Aorta (tissue), 5 donors: ENCODE results near the gene ADAR. TPM values are rescaled to one million over a fixed set of nuclear protein-coding genes. Genes with fewer than 3 reads are reported as not detected.

Experiments
- ATAC-seq: fragments of 200-7000 bp; cut with Tn5 transposase; one replicate; pipeline ENCODE4 v1.9.1; 2022; ENCODE audit warnings: moderate library complexity; ENCODE audit not compliant: low FRiP score
- DNase-seq, 2 donors: peaks; one replicate each; pipeline ENCODE4 v3.0.0-alpha.2; 2020
- H3K27ac ChIP-seq, 2 donors: one replicate each; pipeline ENCODE4 v1.5.1; 2013; ENCODE audit warnings: low read length in 2 of 2, mild to moderate bottlenecking in 2 of 2, moderate library complexity in 2 of 2, control low read depth in 1 of 2, inconsistent platforms in 1 of 2, low read depth in 1 of 2
- H3K27me3 ChIP-seq, 2 donors: one replicate each; pipeline ENCODE4 v1.6.1; 2013; ENCODE audit warnings: control low read depth in 1 of 2, low read length in 1 of 2, mild to moderate bottlenecking in 1 of 2, moderate library complexity in 1 of 2; ENCODE audit not compliant: insufficient read depth in 2 of 2, control insufficient read depth in 1 of 2
- H3K36me3 ChIP-seq, 2 donors: one replicate each; pipeline ENCODE4 v1.6.1; 2013; ENCODE audit warnings: control low read depth in 1 of 2, low read length in 1 of 2, mild to moderate bottlenecking in 1 of 2; ENCODE audit not compliant: insufficient read depth in 2 of 2, control insufficient read depth in 1 of 2
- H3K4me1 ChIP-seq, 2 donors: one replicate each; pipeline ENCODE4 v1.6.1; 2013; ENCODE audit warnings: low read length in 2 of 2, control low read depth in 1 of 2, mild to moderate bottlenecking in 1 of 2, moderate library complexity in 1 of 2; ENCODE audit not compliant: insufficient read depth in 2 of 2, control insufficient read depth in 1 of 2
- H3K4me3 ChIP-seq, 2 donors: one replicate each; pipeline ENCODE4 v1.5.1; 2013; ENCODE audit warnings: low read length in 2 of 2, control low read depth in 1 of 2, mild to moderate bottlenecking in 1 of 2
- H3K9me3 ChIP-seq: one replicate; pipeline ENCODE4 v1.6.1; 2013; ENCODE audit warnings: mild to moderate bottlenecking, low read length; ENCODE audit not compliant: control insufficient read depth
- whole genome bisulfite sequencing, 2 donors: extraction: QIAGEN DNeasy Blood & Tissue Kit; methylation state at CpG; one replicate each; pipeline ENCODE4 v1.1.7; 2013; 5-methylcytosine and 5-hydroxymethylcytosine counted together
- intact Hi-C, 2 donors: fragments of 100-400 bp; cut with DNase I; formaldehyde crosslinking; loops; one replicate each; pipeline versions ENCODE4 v1.14.2 to v1.15.0; 2022
- polyA plus RNA-seq, 2 donors: library from polyadenylated mRNA; stranded (reverse); fragments of 200-250 nt; gene quantifications; one replicate each; pipeline ENCODE4 v1.2.3, GENCODE V29; 2013
- total RNA-seq, 2 donors: library from RNA; stranded (reverse); fragmentation: NEBNext Ultra II Directional; extraction: Animal tissue kit (Norgen Biotek cat#: 25700); gene quantifications; one replicate each; pipeline ENCODE4 v1.2.1, GENCODE V29; 2021
- donor health status: healthy with polysubstance abuse.
- donor health status: Bipolar disorder and iron deficiency.
- donor health status: DM: no; HTN: no; CAD: no.
- donor health status: DM: no; HTN: no; CAD: no.
- donor health status: DM: yes; HTN: yes; CAD: no.

Gene ADAR
- total and polyA plus RNA-seq, 4 donors, result 22.9 to 138 (median 79.4) TPM

- no peak overlapping the region for H3K4me3 ChIP-seq
- ATAC-seq, result no peak
- peak in 1 of 2 donors; percentile 3 for DNase-seq
- no peaks in the 10 kb centered on the region for H3K27me3 ChIP-seq
- H3K9me3 ChIP-seq, result no peaks in the 10 kb centered on the region
- intact Hi-C loops, result no loop called here
- WGBS, 2 donors, result 77 to 82% methylated on average over 1 of the region's 1 CpG
- H3K4me1 ChIP-seq, result peaks cover 3 to 4% of the 10 kb centered on the region in 2 donors
- H3K27ac ChIP-seq, result no peak overlapping the region
- peaks cover 17 to 20% of the 10 kb centered on the region in 2 donors for H3K36me3 ChIP-seq
These were observed 12.4 kb downstream of the ADAR start for GRCh38 chr1:154595621-154596020.

- 75 to 77% methylated on average over 7 of the region's 7 CpGs for WGBS, 2 donors
- DNase-seq, result no peak
- no peak for ATAC-seq
- Histone ChIP-seq H3K4me3 (no peak overlapping the region), H3K27ac (no peak overlapping the region), H3K27me3 (no peaks in the 10 kb centered on the region), H3K4me1 (peaks cover 3 to 4% of the 10 kb centered on the region in 2 donors), H3K9me3 (no peaks in the 10 kb centered on the region), H3K36me3 (peaks cover 20 to 25% of the 10 kb centered on the region in 2 donors)
- intact Hi-C loops, result no loop called here
These were observed 13.2 kb downstream of the ADAR start for GRCh38 chr1:154594811-154595210.

GRCh38 chr1:154593390-154593789 lies 14.6 kb downstream of the ADAR start:
- H3K4me1 ChIP-seq, result no peaks in the 10 kb centered on the region
- no peaks in the 10 kb centered on the region for H3K9me3 ChIP-seq
- H3K36me3 ChIP-seq, result peaks cover 20 to 29% of the 10 kb centered on the region in 2 donors
- no peak overlapping the region for H3K4me3 ChIP-seq
- no peak for ATAC-seq
- intact Hi-C loops, result no loop called here
- H3K27me3 ChIP-seq, result no peaks in the 10 kb centered on the region
- no peak overlapping the region for H3K27ac ChIP-seq
- no peak for DNase-seq

GRCh38 chr1:154591206-154591605 lies 16.8 kb downstream of the ADAR start:
- DNase-seq (peak in 1 of 2 donors; percentile 28), ATAC-seq (no peak)
- H3K36me3 ChIP-seq, result peaks cover 13 to 24% of the 10 kb centered on the region in 2 donors
- H3K27me3 ChIP-seq, result no peaks in the 10 kb centered on the region
- H3K4me3 ChIP-seq, result no peak overlapping the region
- H3K4me1 ChIP-seq, result no peaks in the 10 kb centered on the region
- intact Hi-C loops, result no loop called here
- H3K27ac ChIP-seq, result no peak overlapping the region
- H3K9me3 ChIP-seq, result no peaks in the 10 kb centered on the region
- 95 to 96% methylated on average over 7 of the region's 7 CpGs for WGBS, 2 donors

GRCh38 chr1:154590756-154591155 lies 17.2 kb downstream of the ADAR start:
- intact Hi-C loops, result no loop called here
- Histone ChIP-seq H3K4me1 (no peaks in the 10 kb centered on the region), H3K27ac (no peak overlapping the region), H3K36me3 (peaks cover 15 to 25% of the 10 kb centered on the region in 2 donors), H3K4me3 (no peak overlapping the region), H3K9me3 (no peaks in the 10 kb centered on the region), H3K27me3 (no peaks in the 10 kb centered on the region)
- DNase-seq (peak in 1 of 2 donors; percentile 3), ATAC-seq (no peak)
- WGBS, 2 donors, result 71 to 75% methylated on average over 5 of the region's 5 CpGs

GRCh38 chr1:154589780-154590179 lies 18.2 kb downstream of the ADAR start:
- no peak for DNase-seq
- peaks cover 20 to 28% of the 10 kb centered on the region in 2 donors for H3K36me3 ChIP-seq

GRCh38 chr1:154586641-154587040 lies 21.3 kb downstream of the ADAR start:
- no peak for ATAC-seq
- intact Hi-C loops, result no loop called here
- Histone ChIP-seq H3K4me1 (no peaks in the 10 kb centered on the region), H3K36me3 (peaks cover 13 to 38% of the 10 kb centered on the region in 2 donors), H3K4me3 (no peak overlapping the region), H3K27me3 (no peaks in the 10 kb centered on the region), H3K27ac (no peak overlapping the region), H3K9me3 (no peaks in the 10 kb centered on the region)
- WGBS, 2 donors, result 90% methylated on average over 6 of the region's 6 CpGs
- DNase-seq, result no peak

More at GRCh38 chr1:154589780-154590179, 18.2 kb downstream of the ADAR start:
- intact Hi-C loops, result no loop called here
- 74 to 76% methylated on average over 10 of the region's 10 CpGs for WGBS, 2 donors
- Histone ChIP-seq H3K27ac (no peak overlapping the region), H3K4me3 (no peak overlapping the region), H3K9me3 (no peaks in the 10 kb centered on the region), H3K27me3 (no peaks in the 10 kb centered on the region), H3K4me1 (no peaks in the 10 kb centered on the region)
- no peak for ATAC-seq

GRCh38 chr1:154586231-154586630 lies 21.8 kb downstream of the ADAR start:
- ATAC-seq (no peak), DNase-seq (no peak)
- 77 to 78% methylated on average over 10 of the region's 10 CpGs for WGBS, 2 donors
- intact Hi-C loops, result no loop called here
- H3K4me3 ChIP-seq, result no peak overlapping the region
- H3K4me1 ChIP-seq, result no peaks in the 10 kb centered on the region
- H3K27ac ChIP-seq, result no peak overlapping the region
- H3K9me3 ChIP-seq, result no peaks in the 10 kb centered on the region
- no peaks in the 10 kb centered on the region for H3K27me3 ChIP-seq
- H3K36me3 ChIP-seq, result peaks cover 10 to 38% of the 10 kb centered on the region in 2 donors

- Histone ChIP-seq H3K9me3 (no peaks in the 10 kb centered on the region), H3K36me3 (peaks cover 7 to 28% of the 10 kb centered on the region in 2 donors), H3K4me3 (no peak overlapping the region), H3K4me1 (no peaks in the 10 kb centered on the region), H3K27ac (no peak overlapping the region), H3K27me3 (no peaks in the 10 kb centered on the region)
- DNase-seq (no peak), ATAC-seq (no peak)
- WGBS, 2 donors, result 73 to 79% methylated on average over 9 of the region's 9 CpGs
- intact Hi-C loops, result no loop called here
These were observed 23.6 kb downstream of the ADAR start for GRCh38 chr1:154584267-154584994.
